HG03460 (cell line): ENCODE data around the gene CRYZL1.
A peak's percentile ranks its signal among the peaks of the same experiment; 100 is the strongest.

Experiments used
- ATAC-seq: cut with Tn5 transposase; IDR thresholded peaks from one replicate; pipeline ENCODE4 v1.9.1; 2021; ENCODE audit not compliant: unreplicated experiment

CRYZL1 gene

DNA sequence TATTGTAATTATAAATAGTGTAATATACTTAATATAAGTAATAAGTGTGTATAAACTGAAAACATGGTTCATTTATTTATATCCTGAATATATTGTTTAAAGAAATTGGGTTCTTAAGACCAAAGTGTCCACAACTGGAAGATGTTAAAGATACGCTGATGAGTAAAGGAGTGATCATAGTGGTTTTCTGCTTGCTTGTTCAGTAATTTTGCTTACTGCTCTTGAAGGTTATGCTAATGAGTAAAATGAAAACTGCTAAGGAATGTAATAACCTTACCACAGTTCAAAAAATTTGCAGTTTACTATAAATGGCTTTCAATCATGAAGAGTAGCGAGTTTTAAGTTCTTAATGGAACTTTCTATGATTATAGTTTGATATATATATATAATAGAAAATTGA is 75.0 kb downstream of the CRYZL1 start:
- ATAC-seq = no peak

DNA sequence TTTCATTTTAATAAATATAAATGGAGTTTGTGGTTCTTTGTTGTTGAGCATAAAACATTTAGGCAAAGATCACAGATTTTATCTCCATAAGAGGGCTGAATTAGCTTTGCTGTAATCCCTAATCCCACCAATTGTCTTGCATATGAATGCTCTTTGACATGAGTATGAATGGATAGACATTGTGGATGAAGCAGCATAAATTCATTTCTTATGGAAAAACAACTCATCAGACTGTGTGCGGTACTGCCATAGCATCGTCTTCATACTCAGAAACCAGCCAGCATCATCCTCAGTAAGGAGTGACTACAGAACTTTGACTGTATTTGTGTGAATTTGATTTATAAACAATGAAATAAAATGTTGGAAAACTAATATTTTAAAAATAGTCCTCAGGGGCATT is 79.2 kb downstream of the CRYZL1 start:
- no peak for ATAC-seq

DNA sequence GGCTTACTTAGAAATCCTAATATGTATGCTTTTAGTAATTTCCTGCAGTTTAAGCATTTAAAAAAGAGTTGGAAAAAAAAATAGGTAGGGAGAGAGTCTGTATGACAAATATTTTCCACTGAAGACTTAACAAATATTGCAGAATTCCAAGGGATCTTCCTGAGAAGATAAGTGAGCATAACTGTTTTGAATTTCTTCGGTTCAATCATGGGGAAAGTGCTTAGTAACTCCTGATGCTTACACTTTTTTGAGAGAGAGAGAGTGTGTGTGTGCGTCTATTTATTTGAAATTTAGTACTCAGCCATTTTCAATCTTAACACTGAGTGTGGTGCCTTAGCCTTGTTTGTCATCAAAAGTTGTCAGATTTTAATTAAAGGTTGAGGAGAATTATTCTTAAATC is 80.2 kb downstream of the CRYZL1 start:
- ATAC-seq = no peak

DNA sequence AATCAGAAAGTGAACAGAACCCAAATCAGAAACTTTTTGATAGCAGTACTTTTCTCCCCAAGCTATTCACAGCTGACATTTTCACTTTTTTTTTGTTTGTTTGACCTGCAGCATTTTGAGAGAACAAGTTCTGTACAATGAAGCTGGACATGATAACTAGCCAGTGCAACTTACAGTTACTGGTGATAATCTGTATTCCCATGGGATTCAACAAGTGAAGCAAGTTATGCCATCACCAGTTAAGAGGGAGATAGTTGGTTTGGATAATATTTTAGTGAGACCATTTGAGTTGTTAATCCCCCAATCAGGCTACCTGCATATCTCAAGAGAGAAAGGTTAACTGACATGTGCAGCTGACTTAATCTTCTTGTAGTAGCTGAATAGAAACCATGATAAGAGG is 80.6 kb downstream of the CRYZL1 start:
- ATAC-seq = no peak

DNA sequence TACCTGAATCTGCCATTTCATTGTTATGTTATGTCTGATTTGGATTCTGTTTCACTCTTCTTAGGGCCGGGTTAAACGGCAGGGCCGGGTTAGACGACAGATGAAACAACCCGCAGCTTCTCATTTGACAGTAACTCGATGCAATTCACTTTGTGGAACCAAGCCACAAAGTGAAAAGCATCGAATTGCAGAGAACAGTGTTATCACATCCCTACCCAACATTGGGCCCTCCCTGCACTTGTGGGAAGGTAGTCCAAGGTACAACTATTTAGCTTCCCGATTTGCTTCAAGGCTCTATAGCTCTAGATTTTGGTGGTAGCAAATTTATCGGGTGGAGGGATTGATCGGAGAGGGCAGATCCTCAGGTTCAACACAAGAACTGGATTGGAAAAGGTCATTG is 81.7 kb downstream of the CRYZL1 start:
- no peak for ATAC-seq

DNA sequence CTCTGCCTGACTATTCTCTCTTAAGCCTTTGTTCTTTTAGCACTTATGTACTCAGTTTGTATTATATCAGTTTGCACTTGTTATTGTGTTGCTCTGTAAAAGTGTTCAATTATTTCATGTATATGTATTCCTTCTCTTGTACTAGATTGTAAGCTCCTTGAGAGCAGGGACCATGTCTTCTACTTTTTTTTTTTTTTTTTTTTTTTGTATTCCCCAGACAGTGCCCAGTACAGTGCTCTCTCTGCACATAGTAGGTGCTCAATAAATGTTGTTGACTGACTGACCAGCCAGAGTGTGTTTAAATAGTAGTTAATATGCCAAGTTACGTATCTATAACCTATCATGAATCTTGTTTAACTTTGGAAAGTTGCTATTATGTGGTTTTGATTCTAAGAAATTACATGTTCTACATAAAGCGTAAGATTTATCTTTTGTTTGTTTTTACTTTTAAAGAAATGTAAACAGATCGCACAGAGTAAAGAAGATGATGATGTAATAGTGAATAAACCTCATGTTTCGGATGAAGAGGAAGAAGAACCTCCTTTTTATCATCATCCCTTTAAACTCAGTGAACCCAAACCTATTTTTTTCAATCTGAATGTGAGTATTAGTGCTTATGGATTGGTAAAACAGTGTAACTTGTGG is 82.6 kb downstream of the CRYZL1 start:
- ATAC-seq = no peak

DNA sequence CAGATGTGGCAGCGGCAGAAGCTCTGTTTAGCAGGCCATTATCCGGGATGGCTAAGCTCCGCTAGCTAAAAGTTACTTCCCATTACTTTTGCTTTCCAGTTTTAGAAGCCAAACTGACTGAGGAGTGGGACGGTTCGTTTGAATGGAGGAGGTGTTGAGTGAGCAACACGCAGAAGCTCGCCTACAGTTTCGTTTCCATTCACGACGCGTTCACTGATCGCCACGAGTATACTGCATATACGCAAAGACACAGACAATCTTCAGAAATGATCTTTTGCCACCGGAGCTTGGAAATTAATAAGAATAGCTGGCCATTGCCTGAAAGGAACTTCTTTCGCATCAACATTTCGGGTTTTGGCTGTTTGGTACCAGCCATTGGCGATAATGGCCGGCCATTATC is 84.1 kb downstream of the CRYZL1 start:
- no peak for ATAC-seq

DNA sequence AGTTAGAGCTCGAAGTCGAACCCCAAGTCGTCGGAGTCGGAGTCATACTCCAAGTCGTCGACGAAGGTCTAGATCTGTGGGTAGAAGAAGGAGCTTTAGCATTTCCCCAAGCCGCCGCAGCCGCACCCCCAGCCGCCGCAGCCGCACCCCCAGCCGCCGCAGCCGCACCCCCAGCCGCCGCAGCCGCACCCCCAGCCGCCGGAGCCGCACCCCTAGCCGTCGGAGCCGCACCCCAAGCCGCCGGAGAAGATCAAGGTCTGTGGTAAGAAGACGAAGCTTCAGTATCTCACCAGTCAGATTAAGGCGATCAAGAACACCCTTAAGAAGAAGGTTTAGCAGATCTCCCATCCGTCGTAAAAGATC is 86.6 kb downstream of the CRYZL1 start:
- no peak for ATAC-seq

DNA sequence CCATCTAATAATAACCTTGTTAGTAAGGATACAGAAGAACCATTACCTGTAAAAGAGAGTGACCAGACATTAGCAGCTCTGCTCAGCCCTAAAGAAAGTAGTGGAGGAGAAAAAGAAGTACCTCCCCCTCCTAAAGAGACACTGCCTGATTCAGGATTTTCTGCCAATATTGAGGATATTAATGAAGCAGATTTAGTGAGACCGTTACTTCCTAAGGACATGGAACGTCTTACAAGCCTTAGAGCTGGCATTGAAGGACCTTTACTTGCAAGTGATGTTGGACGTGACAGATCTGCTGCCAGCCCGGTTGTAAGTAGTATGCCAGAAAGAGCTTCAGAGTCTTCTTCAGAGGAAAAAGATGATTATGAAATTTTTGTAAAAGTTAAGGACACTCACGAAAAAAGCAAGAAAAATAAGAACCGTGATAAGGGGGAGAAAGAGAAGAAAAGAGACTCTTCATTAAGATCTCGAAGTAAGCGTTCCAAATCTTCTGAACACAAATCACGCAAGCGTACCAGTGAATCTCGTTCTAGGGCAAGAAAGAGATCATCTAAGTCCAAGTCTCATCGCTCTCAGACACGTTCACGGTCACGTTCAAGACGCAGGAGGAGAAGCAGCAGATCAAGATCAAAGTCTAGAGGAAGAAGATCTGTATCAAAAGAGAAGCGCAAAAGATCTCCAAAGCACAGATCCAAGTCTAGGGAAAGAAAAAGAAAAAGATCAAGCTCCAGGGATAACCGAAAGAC is 87.1 kb downstream of the CRYZL1 start:
- ATAC-seq = no peak

DNA sequence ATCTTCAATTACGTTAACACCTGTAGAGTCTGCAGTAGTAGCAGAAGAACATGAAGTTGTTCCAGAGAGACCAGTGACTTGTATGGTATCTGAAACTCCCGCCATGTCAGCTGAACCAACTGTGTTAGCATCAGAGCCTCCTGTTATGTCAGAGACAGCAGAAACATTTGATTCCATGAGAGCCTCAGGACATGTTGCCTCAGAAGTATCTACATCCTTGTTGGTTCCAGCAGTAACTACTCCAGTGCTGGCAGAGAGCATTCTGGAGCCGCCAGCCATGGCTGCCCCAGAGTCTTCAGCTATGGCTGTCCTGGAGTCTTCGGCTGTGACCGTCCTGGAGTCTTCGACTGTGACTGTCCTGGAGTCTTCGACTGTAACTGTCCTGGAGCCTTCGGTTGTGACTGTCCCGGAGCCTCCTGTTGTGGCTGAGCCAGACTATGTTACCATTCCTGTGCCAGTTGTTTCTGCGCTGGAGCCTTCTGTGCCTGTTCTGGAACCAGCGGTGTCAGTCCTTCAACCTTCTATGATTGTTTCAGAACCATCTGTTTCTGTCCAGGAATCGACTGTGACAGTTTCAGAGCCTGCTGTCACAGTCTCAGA is 88.4 kb downstream of the CRYZL1 start:
- no peak for ATAC-seq

DNA sequence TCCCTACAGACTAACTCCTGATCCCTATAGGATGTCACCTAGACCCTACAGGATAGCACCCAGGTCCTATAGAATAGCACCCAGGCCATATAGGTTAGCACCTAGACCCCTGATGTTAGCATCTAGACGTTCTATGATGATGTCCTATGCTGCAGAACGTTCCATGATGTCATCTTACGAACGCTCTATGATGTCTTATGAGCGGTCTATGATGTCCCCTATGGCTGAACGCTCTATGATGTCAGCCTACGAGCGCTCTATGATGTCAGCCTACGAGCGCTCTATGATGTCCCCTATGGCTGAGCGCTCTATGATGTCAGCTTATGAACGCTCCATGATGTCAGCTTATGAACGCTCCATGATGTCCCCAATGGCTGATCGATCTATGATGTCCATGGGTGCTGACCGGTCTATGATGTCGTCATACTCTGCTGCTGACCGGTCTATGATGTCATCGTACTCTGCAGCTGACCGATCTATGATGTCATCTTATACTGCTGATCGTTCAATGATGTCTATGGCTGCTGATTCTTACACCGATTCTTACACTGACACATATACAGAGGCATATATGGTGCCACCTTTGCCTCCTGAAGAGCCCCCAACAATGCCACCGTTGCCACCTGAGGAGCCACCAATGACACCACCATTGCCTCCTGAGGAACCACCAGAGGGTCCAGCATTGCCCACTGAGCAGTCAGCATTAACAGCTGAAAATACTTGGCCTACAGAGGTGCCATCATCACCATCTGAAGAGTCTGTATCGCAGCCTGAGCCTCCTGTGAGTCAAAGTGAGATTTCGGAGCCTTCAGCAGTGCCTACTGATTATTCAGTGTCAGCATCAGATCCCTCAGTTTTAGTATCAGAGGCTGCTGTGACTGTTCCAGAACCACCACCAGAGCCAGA is 89.2 kb downstream of the CRYZL1 start:
- no peak for ATAC-seq

DNA sequence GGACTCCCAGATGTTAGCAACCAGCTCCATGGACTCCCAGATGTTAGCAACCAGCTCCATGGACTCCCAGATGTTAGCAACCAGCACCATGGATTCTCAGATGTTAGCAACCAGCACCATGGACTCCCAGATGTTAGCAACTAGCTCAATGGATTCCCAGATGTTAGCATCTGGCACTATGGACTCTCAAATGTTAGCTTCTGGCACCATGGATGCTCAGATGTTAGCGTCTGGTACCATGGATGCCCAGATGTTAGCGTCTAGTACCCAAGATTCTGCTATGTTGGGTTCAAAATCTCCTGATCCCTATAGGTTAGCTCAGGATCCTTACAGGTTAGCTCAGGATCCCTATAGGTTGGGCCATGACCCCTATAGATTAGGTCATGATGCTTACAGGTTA is 89.9 kb downstream of the CRYZL1 start:
- ATAC-seq = no peak

DNA sequence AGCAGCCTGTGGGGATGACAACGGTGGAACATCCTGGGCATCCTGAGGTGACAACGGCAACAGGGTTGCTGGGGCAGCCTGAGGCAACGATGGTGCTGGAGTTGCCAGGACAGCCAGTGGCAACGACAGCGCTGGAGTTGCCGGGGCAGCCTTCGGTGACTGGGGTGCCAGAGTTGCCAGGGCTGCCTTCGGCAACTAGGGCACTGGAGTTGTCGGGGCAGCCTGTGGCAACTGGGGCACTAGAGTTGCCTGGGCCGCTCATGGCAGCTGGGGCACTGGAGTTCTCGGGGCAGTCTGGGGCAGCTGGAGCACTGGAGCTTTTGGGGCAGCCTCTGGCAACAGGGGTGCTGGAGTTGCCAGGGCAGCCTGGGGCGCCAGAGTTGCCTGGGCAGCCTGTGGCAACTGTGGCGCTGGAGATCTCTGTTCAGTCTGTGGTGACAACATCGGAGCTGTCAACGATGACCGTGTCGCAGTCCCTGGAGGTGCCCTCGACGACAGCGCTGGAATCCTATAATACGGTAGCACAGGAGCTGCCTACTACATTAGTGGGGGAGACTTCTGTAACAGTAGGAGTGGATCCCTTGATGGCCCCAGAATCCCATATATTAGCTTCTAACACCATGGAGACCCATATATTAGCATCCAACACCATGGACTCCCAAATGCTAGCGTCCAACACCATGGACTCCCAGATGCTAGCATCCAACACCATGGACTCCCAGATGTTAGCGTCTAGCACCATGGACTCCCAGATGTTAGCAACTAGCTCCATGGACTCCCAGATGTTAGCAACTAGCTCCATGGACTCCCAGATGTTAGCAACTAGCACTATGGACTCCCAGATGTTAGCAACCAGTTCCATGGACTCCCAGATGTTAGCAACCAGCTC is 90.5 kb downstream of the CRYZL1 start:
- ATAC-seq = no peak

DNA sequence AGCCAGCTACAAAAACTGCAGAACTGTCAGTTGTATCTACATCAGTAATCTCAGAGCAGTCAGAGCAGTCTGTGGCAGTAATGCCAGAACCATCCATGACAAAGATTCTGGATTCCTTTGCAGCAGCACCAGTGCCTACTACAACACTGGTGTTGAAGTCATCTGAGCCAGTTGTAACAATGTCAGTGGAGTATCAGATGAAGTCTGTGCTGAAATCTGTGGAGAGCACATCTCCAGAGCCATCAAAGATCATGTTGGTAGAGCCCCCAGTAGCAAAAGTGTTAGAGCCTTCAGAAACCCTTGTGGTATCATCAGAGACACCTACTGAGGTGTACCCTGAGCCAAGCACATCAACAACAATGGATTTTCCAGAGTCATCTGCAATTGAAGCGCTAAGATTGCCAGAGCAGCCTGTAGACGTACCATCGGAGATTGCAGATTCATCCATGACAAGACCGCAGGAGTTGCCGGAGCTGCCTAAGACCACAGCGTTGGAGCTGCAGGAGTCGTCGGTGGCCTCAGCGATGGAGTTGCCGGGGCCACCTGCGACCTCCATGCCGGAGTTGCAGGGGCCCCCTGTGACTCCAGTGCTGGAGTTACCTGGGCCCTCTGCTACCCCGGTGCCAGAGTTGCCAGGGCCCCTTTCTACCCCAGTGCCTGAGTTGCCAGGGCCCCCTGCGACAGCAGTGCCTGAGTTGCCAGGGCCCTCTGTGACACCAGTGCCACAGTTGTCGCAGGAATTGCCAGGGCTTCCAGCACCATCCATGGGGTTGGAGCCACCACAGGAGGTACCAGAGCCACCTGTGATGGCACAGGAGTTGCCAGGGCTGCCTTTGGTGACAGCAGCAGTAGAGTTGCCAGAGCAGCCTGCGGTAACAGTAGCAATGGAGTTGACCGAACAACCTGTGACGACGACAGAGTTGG is 91.4 kb downstream of the CRYZL1 start:
- no peak for ATAC-seq

DNA sequence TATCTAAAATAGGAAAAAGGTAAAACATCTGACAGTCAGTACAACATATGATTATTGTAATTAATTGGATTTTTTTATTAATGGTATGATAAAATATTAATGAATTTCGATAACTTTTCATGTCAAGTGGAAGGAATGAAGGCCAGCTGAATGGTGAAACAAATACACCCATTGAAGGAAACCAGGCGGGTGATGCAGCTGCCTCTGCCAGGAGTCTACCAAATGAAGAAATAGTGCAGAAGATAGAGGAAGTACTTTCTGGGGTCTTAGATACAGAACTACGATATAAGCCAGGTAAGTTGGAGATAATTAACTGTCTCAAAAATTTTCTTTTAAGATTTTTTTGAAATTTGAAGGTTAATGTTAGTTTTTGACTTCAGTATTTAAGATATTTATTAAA is 95.5 kb downstream of the CRYZL1 start:
- ATAC-seq = no peak

DNA sequence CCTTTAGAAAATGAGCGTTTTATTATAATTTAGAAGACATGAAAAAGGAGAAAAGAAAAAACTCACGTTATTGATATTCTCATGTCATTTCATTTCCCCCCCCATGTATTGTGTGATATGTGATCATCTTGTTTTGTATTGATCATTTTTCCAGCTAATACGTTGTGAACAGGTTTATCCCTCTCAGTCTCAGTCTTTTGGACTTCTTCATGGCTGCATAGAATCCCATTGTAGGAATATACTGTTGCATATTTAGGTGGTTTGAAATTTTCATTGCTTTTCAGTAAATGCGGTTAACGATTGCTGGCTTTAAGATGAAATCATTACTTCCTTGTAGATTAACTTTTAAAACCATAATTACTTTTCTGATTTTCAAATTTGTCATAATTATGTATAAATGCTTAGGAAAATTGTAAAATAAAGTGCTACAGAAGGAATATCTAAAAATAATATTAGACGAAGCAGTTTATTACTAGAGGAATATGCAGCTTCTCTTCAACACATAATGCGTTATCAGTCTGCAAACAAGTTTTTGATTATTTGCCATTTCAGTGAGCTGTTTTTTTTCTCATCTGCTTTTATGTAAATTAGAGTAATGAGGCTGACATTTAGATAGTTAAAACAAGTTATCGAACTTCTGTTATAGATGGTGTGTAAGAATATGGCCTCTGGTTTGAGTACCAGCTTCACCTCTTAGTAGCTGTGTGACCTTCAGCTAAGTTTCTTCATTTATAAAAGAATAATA is 96.9 kb downstream of the CRYZL1 start:
- ATAC-seq = no peak

DNA sequence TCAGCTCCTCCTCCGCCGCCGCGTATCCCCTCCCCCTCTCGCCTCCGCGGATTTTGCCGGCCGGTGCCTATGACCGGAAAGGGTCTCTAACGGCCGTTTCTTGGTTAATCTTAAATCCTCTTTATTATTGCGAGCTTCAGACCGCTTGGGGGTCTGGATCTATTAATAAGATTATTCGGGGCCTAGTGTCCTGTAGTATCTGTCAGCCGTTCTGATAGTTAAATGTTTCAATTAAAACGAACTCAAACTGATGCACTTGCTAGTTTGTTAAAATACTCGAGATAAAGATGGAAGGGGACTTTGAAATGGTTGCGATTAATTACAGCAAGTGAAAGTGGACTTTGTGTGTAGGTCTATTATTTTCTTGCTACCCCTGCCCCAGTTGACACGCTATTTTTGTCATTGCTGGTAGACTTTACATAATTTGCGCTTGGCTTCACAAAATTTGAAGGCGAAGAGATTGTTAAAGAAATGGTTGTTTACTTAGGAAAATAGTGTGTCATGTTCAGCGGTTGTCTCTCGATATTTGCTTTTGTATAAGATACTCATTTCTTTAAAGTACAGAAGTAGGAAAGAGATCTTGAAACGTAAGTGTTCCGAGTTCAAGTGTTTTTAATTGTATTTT is 97.9 kb downstream of the CRYZL1 start:
- peak; percentile 21 for ATAC-seq
